ENCODE data around the gene CRIP3. TPM values are rescaled to one million over a fixed set of nuclear protein-coding genes. Genes with fewer than 3 reads are reported as not detected.
"Not testable (repeated sequence)": the region's sequence is repeated elsewhere in the genome, so short reads cannot be mapped to it uniquely, and the experiment has no call there.

Gene CRIP3
- total RNA-seq, 1 experiment from 2014 or later = not detected

DNA sequence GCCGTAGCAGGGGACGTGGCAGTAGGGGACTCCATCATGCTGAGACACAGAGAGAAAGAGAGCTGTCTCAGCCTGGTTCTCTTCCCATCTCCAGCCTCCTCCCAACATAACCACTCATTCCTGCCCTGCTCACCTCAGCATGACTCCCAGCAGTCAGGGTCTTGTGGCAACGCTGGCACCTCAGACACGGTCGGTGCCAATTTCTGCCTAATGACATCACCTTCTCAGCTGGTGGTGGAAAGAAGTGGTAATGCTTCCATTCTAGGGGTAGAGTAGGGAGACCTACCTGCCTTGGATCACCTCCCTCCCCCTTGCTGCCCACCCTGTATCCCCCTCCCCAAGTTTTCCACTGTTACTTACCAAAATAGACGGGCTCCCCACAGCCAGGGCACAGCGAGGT, 2.5 kb downstream of the CRIP3 start:
- no peak for DNase-seq (ENCODE audit: low read depth)

DNA sequence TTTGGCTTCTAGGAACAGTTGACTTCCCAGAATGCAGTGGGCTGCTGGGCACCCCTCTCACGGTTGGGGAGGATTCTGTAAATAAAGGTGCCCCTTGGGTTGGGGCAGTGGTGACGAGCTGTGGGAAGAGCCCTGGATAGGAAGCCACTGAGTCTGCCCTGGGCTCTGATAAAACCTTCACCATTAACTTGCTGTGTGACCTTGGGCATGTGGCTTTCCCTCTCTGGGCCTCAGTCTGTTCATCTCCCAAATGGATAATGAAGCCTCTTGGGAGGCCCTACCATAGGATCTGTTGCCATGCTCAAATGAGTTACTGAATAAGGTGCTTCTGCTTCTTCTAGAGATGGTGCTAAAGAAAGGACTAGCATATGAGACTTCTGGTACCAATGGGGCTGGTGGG, 3.7 kb downstream of the CRIP3 start:
- no peak for DNase-seq (ENCODE audit: low read depth)

DNA sequence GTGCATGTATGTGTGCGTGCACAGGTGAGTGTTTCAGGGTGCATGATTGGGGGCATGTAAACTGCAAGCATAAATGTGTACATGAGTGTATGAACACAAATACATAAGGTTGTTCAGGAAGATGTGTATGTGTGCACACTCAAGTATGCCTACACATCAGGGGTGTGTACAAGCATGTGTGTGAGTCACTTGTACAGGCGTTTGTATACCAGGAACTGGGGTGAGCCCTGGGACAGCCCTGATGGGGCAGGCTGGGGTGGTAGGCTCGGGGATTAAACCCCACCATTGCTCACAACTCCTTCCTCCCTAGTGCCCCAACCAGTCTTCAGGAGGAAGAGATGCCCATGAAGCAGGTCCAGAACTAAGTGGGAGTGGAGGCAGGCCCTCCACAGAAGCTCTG, 4.3 kb downstream of the CRIP3 start:
- DNase-seq (ENCODE audit: low read depth) = no peak

DNA sequence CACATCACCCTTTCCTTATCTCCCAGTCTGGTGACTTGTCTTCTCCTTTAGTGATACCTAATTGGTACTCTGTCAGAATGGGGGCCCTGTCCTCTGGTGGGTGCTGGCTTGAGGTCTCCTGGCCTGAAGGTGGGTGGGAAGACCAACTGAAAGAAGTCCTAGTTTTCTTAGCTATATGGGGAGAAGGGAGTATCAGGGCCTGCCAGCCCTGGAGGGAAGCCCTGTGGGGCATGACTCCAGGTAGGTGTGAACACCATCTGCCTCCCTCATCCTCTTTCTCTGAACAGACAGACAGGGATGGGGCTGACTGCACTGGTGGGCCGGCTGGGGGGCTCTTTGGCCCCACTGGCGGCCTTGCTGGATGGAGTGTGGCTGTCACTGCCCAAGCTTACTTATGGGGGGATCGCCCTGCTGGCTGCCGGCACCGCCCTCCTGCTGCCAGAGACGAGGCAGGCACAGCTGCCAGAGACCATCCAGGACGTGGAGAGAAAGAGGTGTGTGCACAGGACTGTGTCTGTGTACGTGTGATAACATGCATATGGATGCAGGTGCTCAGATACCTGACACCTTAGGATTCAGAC, 4.8 kb downstream of the CRIP3 start:
- DNase-seq (ENCODE audit: low read depth) = no peak

- not testable (repeated sequence) for DNase-seq (ENCODE audit: low read depth)
Observed at GRCh38 chr6:43303006-43303405, 5.6 kb downstream of the CRIP3 start.

- no peak for DNase-seq (ENCODE audit: low read depth)
Observed at GRCh38 chr6:43302126-43302525, 6.5 kb downstream of the CRIP3 start.

DNA sequence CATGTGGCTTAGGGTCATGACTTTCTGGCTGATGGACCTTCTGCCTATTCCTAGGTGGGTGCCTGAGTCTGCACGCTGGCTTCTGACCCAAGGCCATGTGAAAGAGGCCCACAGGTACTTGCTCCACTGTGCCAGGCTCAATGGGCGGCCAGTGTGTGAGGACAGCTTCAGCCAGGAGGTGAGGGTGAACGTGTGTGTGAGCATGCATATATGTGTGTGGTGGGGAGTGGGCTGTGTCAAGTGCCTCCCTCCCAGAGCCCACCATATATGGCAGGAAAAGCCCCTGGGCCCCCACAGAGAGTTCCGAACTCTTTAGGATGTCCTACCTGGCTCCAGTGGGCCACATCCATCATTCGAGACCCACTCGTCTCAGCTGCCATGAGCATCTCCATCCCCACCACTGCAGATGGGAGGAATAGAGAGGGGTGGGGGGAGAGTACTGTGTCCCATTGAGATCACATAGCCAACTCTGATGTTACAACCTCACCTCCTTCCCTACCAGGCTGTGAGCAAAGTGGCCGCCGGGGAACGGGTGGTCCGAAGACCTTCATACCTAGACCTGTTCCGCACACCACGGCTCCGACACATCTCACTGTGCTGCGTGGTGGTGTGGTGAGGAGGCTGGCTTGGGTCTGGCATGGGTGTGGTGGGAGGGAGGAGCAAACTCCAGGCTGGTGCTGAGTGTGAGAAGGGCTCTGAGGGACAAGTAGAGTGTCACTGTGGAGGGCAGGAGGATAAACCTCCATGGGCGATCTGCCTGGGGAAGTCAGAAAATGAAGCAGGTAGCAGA, 7.3 kb downstream of the CRIP3 start:
- no peak for DNase-seq (ENCODE audit: low read depth)

DNA sequence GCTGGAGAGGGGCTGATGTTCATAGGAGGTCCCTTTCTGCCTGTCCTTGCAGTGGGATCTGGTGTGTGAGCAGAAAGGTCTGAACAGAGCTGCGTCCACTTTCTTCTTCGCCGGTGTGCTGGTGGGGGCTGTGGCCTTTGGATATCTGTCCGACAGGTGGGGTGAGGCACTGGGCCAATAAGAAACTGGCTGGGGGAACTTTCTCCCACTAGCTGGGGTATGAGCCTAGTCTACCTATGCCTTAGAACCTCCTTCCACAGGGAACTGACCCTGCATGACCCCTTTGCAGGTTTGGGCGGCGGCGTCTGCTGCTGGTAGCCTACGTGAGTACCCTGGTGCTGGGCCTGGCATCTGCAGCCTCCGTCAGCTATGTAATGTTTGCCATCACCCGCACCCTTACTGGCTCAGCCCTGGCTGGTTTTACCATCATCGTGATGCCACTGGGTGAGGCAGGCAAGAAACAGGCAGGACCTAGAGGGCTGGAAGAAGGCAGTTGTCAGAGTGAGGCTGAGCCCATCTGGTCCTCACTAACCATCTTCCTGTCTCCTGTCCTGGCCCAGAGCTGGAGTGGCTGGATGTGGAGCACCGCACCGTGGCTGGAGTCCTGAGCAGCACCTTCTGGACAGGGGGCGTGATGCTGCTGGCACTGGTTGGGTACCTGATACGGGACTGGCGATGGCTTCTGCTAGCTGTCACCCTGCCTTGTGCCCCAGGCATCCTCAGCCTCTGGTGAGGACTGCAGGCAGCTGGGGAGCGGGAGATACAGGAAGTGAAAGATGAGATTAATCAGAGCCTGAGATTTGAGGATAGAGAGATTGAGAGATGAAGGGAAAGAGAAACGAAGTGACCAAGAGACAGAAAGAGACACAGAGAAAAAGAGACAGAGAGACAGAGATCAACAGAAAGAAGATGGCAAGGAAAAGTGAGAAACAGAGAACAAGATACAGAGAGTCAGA, 9.0 kb downstream of the CRIP3 start:
- DNase-seq (ENCODE audit: low read depth) = no peak

DNA sequence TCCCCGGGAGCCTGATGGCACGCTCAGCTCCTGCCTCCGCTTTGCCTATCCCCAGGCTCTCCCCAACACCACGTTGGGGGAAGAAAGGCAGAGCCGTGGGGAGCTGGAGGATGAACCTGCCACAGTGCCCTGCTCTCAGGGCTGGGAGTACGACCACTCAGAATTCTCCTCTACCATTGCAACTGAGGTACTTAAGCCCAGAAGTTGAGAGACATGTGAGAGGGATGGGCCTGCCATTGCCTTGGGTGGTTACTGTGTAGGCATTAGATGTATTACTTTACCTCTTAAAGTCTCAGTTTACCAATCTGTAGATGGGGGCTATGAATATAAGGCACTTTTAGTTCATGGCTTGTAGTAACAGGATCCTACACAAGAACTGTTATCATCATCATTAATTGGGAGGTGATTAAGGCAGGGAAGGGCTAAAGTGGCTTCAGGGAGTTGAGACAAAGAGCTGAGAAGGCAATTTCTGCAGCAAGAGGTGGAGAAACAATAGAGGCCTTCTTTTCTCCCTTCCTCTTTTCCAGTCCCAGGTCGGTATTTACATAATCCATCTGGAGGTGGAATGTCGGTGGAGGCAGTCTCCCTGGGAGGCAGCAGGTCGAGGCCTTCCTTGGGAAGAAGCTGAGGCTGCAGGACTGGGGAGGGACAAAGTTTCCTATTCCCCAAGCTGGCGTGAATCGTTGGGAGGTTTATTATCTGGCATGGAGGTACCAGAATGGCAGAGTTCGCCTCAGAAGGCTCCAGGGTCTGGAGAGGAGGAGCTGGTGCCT, 9.9 kb downstream of the CRIP3 start:
- no peak for DNase-seq (ENCODE audit: low read depth)

DNA sequence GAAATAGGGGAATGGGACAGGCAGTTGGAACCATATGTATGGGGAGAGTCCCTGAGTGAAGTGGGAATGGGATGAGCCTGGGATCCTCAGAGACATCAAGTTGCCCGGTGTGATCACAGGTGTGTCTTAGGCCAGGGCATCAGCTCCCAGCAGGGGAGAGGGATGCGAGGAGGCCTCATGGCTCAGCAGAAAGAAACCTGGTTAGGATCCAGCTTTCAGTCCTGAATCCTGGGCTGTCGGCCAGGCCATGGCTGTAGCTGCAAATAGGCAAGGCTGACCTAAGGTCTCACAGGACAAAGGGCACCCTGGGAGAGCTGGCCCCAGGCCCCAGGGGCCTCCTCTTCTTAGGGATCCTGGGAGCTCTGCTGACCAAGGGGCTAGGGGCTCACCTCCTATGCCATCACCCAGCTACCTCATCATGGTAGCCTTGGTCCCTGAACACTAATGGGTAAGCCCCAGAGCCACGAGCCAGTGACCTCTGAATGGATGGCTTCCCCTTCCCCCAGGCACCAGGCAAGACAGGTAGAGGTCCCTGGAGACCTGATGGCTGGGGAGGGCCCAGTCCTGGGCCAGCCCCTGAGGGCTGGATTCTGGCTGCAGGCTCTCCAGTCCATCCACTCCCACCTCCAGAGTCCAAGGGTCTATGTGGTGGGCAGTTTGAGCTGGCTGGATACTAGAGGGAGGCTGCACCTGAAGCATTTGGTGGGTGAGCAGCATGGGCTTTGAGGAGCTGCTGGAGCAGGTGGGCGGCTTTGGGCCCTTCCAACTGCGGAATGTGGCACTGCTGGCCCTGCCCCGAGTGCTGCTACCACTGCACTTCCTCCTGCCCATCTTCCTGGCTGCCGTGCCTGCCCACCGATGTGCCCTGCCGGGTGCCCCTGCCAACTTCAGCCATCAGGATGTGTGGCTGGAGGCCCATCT, 10.7 kb downstream of the CRIP3 start, which contains the start of gene SLC22A7:
Gene SLC22A7, plus strand, starts transcription at position 617 of the 921 bp plus-strand sequence. Its CDS starts 99 bp downstream, at position 716.
- DNase-seq (ENCODE audit: low read depth) = no peak

DNA sequence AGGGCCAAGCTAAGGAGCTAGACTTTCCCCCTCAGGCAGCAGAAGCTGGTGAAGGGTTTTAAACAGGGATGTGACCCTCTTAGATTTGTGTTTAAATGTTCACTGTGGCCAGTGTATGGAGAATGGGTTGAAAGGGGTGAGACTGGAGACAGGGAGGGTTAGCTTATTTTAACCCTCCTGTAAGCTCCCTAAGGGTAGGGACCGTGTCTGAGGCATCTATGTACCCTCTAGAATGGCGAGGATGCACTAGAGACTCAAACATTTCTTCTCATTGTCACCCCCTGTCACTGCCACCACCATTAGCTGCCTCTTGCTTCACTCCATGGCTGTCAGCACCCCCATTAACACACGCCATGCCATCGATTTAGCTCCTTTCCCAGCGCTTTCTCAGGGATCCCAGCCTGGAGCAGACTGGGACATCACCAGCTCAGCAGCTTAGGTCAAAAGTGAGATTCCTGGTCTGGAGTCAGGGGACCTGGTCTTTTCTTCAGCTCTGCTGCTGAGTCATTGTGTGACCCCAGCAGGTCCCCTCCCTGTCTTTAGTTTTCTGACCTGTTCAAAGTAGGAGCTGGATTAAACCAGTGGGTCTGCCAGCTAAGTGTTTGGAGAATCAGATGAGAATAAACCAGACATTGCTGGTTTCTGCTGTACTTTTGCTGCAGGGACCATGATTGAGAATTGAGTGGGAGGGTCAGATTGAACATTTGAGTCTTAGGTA, 11.7 kb downstream of the CRIP3 start:
- DNase-seq (ENCODE audit: low read depth) = no peak

DNA sequence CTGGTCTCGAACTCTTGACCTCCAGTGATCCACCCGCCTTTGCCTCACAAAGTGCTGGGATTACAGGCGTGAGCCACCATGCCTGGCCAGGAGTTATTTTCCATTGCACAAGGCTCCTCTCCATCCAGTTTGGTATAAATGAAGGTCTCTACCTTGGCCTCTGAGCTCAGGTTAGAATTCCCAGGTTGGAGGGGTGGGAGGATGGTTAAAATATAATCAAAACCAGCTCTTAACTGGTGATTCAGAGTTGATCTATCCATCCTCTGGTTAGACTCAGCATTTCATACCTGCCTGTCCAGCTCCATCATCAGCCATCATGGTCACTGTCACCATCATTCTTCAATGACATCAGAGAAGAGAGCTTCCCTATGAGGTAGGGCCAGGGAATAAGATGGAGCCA, 13.2 kb downstream of the CRIP3 start:
- DNase-seq (ENCODE audit: low read depth) = no peak

DNA sequence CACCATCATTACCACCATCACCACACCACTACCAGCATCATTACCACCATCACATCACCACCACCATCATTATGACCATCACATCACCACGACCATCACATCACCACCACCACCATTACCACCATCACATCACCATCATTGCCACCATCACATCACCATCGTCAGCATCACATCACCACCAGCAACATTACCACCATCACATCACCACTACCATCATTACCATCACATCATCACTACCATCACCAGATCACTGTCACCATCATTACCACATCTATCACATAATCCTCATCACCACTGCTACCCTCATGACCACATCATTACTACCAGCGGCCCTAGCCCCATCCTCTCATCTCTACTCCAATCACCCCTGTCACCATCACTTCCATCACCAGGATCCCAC, 14.1 kb downstream of the CRIP3 start:
- no peak for DNase-seq (ENCODE audit: low read depth)

DNA sequence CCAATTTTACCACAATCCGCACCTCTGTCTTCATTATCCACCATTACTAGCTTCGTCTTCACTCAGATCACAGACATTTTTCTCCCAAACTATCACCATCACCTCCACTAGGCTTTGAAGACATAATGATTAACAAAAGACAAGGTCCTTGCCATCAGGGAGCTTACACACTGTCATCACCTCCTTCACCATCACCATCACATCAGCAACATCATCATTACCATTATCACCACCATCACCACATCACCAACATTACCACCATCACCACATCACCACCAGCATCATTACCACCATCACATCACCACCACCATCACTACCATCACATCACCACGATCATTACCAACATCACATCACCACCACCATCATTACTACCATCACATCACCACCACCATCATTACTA, 14.9 kb downstream of the CRIP3 start:
- DNase-seq (ENCODE audit: low read depth) = no peak

- no peak for DNase-seq (ENCODE audit: low read depth)
Observed at GRCh38 chr6:43292763-43293318, 15.8 kb downstream of the CRIP3 start.

GRCh38 chr6:43292341-43292740, 16.3 kb downstream of the CRIP3 start:
- DNase-seq (ENCODE audit: low read depth) = no peak

- DNase-seq (ENCODE audit: low read depth) = no peak
Observed at GRCh38 chr6:43291708-43292107, 16.9 kb downstream of the CRIP3 start.

GRCh38 chr6:43290905-43291355, 17.7 kb downstream of the CRIP3 start:
- no peak for DNase-seq (ENCODE audit: low read depth)

GRCh38 chr6:43290339-43290904, 18.2 kb downstream of the CRIP3 start:
- no peak for DNase-seq (ENCODE audit: low read depth)

Measured in RPMI7951 (cell line).